Measurements from ENCODE around the gene MOB3B.
"Not testable (repeated sequence)": the region's sequence is repeated elsewhere in the genome, so short reads cannot be mapped to it uniquely, and the experiment has no call there.

Gene MOB3B

DNA sequence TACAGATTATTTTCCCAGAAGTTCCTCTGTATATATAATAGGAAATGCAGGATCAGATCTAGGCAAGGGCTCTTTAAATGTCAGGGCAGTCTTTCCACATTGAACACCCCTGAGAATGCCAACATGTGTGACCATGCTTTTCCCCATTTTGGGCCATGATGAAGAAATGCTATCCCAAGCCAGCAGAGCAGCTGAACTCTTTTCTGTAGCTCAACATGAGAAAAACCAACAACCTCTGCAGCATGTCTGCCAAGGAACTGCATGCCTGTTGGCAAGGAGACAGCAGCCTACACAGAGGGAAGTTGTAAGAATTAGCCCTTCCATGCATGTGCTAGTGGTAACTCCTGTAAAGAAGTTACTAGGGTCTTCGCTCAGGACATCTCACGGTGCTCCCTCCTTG, 15.1 kb downstream of the MOB3B start:
- no peak for DNase-seq

DNA sequence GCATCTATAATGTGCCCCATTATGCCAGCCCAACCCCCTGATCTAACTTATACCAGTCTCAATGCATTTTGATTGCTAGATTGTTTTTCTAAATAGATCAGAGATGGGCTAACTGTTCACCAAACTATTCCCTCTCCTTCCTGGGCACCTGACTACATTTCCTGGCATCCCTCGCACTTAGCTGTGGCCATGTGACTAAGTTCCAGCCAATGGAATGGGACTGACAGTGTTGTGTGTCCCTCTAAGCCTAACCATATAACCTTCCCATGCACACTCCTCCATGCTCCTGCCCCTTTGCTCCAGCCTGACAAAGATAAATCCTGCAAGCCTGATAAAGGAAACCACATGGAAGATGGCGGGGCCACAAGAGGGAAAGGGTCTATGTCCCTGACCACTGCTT, 17.8 kb downstream of the MOB3B start:
- DNase-seq = no peak

DNA sequence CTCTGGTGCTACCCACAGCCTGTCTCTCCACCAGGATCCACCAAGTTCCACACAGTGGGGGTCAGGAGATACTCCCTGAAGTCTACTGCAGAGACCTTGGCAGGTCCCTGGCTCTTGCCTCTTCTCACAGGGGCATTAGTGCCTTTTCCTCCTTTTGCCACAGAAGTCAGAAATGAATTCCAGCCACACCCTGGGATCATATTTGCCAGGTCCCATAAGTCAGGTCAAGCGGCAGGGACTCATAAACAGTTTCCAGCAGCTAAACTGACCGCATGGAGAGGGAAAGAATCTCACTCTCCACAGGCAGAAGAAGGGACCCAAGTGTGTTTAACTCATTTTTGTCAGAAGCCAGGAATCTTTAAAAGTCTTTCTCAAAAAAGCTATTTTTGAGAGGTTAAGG, 18.8 kb downstream of the MOB3B start:
- no peak for DNase-seq

DNA sequence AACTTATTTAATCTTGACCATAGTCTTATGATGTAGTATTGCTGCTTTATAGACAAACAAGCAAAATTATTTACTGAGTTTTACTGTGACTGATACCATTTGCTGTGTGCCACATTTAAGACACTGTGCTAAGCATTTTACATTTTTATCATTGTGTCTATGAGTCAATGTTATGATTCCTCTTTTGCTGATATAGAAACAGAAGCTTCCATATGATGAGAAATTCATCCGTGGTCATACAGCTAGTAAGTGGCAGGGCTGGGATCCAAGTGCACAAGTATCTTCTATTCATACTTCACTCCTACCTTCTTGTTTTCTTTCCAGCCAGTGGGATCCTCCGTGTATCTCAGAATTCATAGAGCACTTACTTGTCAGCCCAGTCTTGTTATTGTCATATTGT, 22.6 kb downstream of the MOB3B start:
- DNase-seq = no peak

DNA sequence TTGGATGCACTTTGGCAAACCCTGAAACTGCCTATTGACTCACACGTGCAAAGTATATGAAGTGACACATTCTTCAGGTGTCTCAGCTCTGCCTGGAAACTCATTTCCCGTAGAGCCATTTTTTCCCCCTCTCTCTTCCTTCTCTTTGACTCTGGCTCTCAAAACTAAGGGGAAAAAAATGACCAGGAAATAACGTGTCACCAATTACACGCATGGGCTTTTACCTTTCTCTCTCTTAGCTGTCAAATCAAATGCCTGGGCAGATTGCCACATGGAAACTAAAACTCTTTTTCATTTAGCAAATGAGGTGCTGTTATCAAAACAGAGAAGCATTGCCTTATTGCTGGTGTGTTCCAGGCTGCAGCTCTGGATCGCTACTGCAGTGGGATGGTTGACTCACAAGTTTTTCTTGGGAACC, 23.9 kb downstream of the MOB3B start:
- no peak for DNase-seq

DNA sequence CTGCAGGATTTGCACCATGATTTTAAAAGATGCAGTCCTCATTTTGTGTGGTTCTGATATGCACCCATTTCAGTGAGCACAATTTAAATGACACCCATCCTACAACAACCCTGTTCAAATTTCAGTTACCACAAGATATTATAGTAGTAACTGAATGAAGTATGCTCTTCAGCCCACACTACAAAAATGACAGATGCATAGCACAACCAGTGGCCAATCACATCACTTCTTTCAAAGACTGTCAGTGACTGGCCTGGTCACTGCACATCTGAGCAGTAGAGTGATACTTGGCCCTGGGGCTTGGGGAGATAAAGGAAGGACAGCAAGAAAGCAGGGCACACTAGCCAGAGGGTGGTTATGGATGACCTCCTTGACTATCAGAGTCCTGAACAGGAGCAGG, 25.4 kb downstream of the MOB3B start:
- DNase-seq = no peak

DNA sequence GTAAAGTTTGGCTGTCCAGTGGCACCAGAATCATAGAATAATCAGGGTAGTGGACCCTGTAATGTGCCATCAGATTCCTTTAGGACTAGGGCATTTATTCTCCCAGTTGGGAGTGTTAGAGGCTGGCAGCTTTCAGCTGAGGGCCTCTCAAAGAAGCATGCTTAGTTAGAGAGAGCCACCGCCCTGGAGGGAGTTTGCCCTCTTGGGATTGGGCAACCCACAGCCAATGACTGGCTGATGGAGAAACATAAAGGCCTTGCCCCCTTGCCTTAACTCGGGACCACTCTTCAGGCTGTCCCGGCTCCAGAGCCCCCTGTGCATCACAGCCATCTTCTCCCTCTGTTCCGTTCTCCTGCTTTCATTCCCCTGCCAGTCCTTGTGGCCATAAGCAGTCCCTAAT, 26.0 kb downstream of the MOB3B start:
- DNase-seq = no peak

DNA sequence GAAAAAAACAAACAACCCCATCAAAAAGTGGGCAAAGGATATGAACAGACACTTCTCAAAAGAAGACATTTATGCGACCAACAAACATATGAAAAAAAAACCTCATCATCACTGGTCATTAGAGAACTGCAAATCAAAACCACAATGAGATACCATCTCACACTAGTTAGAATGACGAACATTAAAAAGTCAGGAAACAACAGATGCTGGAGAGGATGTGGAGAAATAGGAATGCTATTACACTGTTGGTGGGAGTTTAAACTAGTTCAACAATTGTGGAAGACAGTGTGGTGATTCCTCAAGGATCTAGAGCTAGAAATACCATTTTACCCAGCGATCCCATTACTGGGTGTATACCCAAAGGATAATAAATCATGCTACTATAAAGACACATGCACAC, 28.7 kb downstream of the MOB3B start:
- not testable (repeated sequence) for DNase-seq

DNA sequence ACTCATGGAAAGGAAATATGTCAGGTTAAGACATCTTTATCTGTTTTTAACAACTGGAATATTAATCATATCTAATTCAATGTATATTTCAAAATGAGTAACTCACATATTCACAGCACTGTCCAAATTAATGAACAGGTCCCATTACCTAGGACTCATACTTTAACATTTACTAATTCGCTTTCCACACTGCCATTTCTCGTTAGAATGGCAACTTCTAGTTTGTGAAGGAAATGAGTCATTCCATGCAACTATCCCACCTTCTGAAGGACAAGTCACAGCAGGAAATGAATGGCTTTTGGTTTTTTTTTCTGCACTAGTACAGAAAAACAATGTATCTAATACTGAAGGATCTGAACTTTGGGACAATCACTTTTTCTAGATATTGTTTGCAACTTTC, 30.2 kb downstream of the MOB3B start:
- DNase-seq = no peak

DNA sequence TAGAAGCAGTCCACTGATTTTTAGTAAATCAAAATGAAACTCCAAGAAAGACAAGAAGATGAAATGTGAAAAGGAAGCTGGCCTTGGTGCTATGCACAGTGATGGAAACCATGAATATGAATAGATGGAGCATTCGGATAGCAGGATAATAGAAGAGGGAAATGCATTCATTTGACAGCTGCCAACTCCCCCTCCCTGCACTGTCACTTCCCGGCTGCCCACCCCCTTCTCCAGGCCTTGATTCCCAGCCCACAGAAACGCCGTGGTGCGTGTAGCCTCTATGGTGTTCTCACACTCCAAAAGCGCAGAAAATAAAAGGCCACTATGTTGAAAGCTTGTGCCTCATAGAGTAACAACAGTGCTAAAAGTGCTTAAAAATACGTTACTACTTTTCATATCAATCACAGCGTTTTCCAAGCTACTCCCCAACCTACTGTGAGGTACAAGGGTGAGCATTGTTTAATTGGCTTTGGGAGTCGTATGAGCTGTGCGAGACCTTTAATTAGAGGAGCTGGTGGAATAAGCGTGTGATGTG, 31.7 kb downstream of the MOB3B start:
- DNase-seq = no peak

DNA sequence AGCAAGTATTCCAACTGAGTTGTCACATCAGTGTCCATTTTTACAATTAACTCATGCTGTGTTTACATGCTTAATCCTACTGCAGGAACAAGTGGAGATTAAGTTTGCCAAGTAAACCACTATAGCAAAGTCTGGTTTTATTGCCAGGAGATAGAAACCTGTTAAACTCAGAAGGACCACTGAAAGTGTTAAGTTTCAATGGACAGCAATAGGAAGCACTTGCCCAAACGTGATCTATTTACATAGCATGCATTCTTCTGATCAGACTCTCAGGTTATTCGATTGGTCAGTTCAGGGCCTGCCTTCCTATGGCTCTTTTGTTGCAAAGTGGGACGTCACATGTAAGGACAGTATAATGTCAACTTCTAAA, 33.5 kb downstream of the MOB3B start:
- no peak for DNase-seq

DNA sequence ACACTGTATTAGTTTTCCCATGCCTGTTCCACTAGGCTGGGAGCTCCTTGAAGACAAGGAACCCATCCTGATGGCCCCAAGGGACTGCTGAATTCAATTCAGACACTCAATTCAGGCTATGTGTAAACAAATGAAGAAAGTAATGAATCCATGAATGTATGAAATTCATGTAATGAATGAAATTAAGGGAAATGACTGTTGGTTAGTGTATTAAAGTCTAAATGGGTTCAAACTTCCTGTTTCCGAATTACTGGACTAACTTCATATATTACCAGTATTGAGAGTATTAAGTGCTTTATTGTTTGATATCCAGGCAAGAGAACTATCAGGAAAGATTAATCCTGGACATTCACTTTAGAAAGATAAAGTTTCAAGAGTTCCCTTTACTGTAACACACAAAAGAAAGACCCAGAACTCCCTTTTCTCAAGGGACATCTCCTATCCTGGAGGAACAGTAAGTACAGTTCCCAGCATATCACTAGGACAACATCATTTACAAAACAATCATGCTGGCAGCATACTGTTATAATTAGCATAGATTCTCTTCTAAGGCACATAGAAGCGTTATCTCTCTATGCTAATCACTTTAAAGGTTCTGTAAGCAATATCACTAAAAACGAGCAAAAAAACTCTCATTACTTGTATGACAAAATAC, 34.0 kb downstream of the MOB3B start:
- no peak for DNase-seq

DNA sequence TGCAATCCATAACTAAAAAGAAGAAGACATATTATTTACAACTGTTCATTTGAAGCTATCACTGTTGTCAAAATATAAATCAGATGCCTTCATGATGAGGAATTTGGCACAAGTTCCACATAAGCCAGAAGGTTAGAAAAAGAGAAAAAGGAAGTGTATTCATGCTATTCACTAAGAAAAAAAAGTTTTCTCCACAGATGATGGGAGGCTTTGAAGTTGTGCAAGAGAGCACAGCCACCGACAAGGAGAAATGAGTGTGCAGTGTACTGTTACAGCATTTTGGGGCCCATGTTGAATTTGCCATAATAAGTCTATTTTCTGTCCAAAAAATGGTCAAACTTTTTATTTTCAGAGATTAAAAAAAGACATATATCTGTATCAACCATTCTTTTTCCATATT, 38.5 kb downstream of the MOB3B start:
- no peak for DNase-seq

DNA sequence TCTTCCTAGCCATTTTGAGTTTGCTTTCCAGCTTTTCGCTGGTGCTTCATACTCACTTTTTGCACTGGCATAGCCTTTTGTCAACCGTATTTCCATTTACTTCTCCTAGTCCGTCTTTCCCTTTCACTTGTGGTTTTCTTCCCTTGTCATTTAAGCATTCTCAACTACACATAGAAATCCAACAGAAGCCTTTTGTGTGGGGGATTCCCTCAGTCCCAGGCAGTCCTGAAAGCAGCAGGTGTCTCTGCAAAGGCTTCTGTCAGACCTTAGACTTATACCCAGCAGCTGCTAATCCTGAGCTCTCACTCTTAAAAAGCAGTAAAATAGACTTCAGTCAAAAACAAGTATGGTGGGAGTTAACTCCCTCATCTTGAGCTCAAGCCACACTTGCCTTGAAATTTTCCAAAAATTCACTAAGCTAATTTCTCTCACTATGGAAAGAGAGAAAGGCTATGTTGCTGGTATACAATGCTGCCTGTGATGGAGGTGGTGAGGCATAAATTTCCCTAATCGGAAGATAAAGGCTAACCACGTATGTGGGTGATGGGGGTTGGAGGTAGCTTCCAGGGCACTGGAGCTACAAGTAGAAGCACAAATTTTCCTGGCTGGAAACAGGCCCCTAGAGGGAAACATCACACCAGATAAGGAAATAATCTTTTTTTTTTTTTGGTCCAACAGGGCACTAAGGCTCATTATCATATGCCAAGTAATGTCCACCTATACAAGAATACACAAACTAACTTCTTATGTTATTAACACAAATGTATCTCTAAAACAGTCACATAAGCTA, 40.3 kb downstream of the MOB3B start:
- DNase-seq = no peak

DNA sequence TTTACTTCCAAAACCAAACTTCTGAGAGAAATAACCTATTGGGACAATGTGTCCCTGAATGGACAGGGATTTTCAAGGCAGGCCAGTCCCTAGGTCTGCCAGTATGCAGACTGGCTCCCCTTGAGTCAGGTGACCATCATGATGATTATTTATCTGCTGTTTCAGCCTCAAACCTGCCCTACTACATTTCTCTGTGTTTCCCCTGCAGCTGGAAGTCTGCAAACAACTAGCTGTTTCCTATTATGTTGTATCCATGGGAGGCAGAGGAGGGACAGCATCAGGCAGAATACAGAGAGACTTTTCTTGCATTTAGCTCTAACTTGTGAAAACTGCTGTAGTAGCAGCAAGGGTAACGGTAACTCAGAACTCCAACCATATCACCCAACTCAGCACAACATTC, 41.7 kb downstream of the MOB3B start:
- DNase-seq = no peak

DNA sequence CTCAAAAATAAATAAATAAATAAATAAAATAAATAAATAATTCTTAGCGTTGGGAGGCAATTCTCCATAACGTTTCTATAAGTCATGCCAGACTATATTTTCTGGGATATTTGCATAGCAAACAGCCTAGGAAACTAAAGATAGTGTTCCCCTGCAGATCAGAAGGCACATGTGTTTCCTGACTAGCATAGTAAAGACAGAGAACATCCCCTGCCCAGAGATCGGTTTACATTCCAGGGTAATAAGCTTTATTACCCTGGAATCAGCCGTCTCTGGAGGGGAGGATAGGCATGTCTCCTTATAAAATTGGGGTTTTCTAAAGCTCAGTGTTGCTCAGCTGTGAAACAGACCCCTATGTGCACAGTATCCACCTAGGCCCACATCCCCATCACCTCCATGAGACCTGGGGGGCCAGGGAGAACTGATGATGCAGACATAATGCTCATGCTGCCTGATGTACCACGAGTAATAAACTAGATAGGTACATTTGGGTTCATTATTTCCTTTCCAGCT, 42.4 kb downstream of the MOB3B start:
- DNase-seq = no peak

DNA sequence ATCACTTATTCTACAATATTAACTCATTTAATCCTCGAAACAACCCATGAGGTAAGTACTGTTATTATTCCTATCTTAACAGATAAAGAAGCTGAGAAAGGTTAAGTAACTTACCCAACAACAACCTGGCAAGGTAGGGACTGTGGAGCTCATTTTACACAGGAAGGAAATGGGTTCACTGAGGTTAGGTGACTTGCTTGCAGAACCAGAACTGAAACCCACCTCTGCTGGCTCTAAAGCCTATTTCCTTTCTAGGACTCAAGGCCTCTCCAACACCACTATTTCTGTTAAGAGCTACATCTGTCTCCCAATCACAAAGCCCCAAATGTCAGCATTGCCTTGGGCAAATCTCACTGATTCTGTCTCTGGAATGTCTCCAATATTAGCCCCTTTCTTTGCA, 44.5 kb downstream of the MOB3B start:
- no peak for DNase-seq

DNA sequence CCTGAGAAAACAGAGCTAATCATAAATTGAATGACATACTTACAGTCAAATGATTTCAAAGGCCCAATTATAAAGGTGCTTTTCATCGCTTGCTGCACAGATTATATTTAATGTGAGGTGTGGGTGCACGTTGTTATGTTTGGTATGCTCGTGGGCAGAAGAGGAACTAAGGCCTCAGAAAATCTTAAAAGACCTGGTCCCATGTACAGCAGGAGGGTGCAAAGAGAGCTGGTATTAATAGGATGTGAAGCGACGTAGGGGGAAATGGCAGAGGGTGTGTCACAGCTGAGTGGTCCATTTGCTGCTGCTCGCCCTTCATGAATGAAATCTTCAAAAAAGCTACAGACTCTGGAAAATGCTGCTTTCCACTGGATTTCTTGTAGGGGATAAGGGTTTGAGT, 46.0 kb downstream of the MOB3B start:
- no peak for DNase-seq

DNA sequence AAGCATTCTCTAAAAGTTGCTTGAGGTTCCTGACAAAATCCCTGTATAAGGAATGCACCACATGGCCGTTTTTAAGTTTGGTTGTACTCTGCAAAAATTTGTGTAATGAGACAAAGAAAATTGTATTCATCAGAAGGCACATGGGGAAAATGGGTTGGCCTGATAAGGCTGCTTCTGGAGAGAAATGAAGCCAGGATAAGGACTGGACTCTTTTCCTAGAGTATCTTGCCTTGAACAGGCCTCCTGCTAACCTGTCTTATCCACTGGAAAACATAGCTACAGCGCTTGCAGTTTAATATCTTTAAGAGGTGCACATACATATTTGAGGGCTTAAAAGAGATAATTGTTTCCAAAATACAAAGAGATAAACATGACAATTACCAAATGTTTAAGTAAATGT, 46.9 kb downstream of the MOB3B start:
- no peak for DNase-seq

DNA sequence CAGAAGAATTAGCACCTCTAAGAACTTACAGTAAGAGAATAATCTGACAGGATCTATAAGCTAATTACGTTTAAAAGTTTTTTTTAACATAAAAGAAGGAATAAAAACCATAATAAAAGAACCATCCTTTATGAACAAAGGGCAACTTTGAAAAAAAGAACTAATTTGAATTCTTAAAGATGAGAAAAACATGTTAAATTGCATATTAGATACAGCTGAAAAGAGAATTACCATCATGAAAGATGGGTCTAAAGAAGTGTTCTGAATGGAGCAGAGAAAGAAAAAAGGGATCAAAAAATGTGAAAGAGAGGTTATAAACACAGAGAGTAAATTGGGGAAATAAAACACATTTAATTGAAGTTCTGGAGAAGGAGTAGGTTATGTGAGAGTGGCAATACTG, 51.3 kb downstream of the MOB3B start:
- no peak for DNase-seq

DNA sequence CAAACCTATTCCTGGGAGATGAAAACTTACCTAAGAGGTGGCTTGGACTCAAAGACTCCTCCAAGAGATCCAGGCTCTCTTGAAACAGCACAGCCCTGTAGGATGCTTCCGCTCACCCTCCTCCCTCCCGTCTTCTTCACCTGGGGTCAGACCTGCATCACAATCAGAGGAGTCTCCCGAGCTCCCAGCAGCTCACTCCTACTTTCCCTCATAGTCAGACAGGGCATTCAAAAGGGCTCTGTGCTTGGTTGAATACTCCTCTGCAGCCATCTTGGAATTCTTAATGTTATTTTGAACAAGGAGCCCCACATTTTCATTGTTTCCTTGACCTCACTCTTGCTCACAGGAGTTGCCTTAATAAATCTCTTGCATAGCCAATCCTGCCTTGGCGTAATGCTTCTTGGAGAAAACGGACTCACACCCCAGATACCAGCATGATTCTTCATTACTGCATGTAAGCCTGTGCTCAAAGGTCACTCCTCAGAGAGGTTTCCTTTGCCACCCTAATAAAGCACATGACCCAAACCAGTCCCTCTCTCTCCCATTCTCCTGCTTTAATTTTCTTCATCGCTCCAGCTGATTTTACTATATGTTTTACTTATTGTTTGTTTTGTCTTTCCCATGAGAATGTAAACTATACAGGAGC, 52.6 kb downstream of the MOB3B start:
- no peak for DNase-seq

DNA sequence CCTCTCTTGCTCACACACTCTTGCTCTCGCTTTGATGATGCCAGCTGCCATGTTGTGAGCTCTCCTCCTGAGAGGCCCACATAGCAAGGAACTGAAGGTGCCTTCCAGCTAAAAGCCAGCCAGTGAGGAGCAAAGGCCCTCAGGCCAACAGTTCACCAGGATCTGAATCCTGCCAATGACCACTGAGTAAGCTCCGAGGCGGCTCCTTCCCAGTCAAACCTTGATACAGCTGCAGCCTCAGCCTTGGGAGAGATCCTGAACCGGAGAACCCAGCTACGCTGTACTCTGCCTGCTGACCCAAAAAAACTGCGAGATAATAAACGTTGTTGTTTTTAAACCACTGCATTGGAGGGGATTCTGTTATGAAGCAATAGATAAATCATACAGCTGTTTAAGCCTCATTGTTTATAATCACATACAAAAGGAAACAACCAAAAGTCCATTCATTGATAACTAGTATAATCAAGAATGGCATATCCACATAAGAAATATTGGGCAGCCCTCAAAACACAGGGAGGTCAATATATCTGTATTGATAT, 54.5 kb downstream of the MOB3B start:
- DNase-seq = no peak

DNA sequence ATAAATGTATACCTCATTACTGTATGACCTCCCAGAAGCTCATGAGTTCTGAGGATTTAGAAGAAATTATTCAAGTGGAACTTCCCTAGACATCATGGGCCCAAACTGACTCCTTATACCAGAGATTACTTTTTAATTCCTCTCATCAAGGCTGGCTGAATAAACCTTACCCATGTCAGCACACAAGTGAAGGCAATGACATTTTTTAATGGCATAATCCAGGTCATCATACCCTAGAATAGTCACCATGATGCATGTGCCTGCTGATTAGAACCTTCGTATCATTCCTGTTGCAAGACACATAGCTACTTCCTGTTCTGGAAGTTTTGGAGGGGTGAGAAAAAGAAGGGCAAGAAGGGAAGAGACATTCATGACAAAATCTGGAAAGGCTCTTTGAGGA, 55.3 kb downstream of the MOB3B start:
- no peak for DNase-seq

DNA sequence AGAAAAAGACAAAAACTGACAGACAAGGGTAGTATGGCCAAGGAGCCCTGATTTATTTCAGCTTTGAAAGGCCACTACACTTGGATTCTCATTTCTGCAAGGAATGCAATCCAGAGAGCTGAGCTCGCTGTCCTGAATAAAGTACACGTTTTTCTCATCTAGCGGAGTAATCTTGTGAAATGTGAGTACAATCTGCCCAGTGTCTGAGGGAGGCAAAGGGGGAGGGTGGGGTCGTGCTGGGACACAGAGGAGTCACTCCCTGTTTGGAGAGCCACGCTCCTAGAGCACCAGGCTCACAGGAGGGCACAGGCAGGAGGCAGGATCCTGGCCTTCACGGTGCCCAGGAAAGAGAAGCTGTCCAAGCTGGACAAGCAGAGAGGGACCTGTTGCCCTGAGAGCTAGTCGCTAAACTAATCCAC, 56.5 kb downstream of the MOB3B start:
- no peak for DNase-seq
